Upper lobe of left lung (tissue), 6 donors: ENCODE data around the gene PLCD4. TPM values are rescaled to one million over a fixed set of nuclear protein-coding genes. Genes with fewer than 3 reads are reported as not detected.

Experiments
- ATAC-seq, 2 donors: fragments of 200-7000 bp; cut with Tn5 transposase; one replicate each; pipeline ENCODE4 v1.9.1; 2022; ENCODE audit warnings: mild to moderate bottlenecking in 2 of 2, moderate library complexity in 2 of 2; ENCODE audit not compliant: low FRiP score in 2 of 2
- DNase-seq, 2 donors: peaks; one replicate each; pipeline ENCODE4 v3.0.0-alpha.2; 2019 to 2020
- H3K27ac ChIP-seq, 4 donors: fragments of 200-600 bp; sonication (generic); one replicate each; pipeline ENCODE4 v1.5.1; 2016 to 2019
- H3K27me3 ChIP-seq, 4 donors: fragments of 200-600 bp; sonication (generic); one replicate each; pipeline ENCODE4 v1.5.1; 2017 to 2019
- H3K36me3 ChIP-seq, 4 donors: fragments of 200-600 bp; sonication (generic); one replicate each; pipeline ENCODE4 v1.5.1; 2016 to 2019
- H3K4me1 ChIP-seq, 4 donors: fragments of 200-600 bp; sonication (generic); one replicate each; pipeline ENCODE4 v1.5.1; 2018 to 2019
- H3K4me3 ChIP-seq, 4 donors: fragments of 200-600 bp; sonication (generic); one replicate each; pipeline ENCODE4 v1.5.1; 2017 to 2019; ENCODE audit warnings: mild to moderate bottlenecking in 2 of 4, moderate library complexity in 1 of 4
- H3K9me3 ChIP-seq, 4 donors: fragments of 200-600 bp; sonication (generic); one replicate each; pipeline ENCODE4 v1.5.1; 2018 to 2019
- CTCF ChIP-seq, 6 experiments: fragments of 450-650 bp in 4 of 6; fragments of 200-600 bp in 2 of 6; sonication (generic) in 2 of 6; IDR thresholded peaks; one replicate each; pipeline ENCODE4 v1.5.1; 2016 to 2019; ENCODE audit warnings: antibody characterized with exemption in 6 of 6
- EP300 ChIP-seq, 4 donors: sonication (generic); formaldehyde crosslinking; IDR thresholded peaks; one replicate each; pipeline ENCODE4 v1.5.1; 2017; ENCODE audit warnings: antibody characterized with exemption in 4 of 4, control low read depth in 2 of 4
- POLR2A ChIP-seq, 4 donors: fragments of 450-650 bp; IDR thresholded peaks; one replicate each; pipeline ENCODE4 v1.5.1; 2016 to 2017; ENCODE audit warnings: antibody characterized with exemption in 4 of 4, mild to moderate bottlenecking in 2 of 4
- POLR2AphosphoS5 ChIP-seq, 2 donors: sonication (generic); formaldehyde crosslinking; IDR thresholded peaks; one replicate each; pipeline ENCODE4 v1.5.1; 2017; ENCODE audit warnings: antibody characterized with exemption in 2 of 2
- WGBS, 2 donors: methylation state at CpG; one replicate each; pipeline ENCODE4 v1.1.5; 2017 to 2018; 5-methylcytosine and 5-hydroxymethylcytosine counted together
- small RNA-seq, 4 donors: library from RNA; depleted of rRNA; stranded (forward); fragments of <200 nt; gene quantifications; one replicate each; pipeline ENCODE3, GENCODE V24; 2016
- total RNA-seq, 6 donors: library from RNA; depleted of rRNA in 4 of 6; stranded (reverse); fragments of >200 nt in 4 of 6; gene quantifications; one replicate each; pipeline versions ENCODE4 v1.1.0 to v1.2.1, GENCODE V29; 2016 to 2021
- donor health status: DM: no; HTN: no; CAD: no; lungs with moderate emphysema.
- donor health status: DM: no; HTN: yes; CAD: no; lungs with severe emphysema.

The PLCD4 gene
- total RNA-seq, 6 donors from 2014 or later = 0.30 to 0.98 (median 0.37) TPM; not detected in 2

- 44 to 50% methylated on average over 12 of the region's 12 CpGs for WGBS, 2 donors
- no peak for ATAC-seq
- H3K27ac ChIP-seq = peak overlapping the region; percentile 64 to 81 (median 74)
Measured at GRCh38 chr2:218671097-218671653, 63.5 kb downstream of the PLCD4 start.

DNA sequence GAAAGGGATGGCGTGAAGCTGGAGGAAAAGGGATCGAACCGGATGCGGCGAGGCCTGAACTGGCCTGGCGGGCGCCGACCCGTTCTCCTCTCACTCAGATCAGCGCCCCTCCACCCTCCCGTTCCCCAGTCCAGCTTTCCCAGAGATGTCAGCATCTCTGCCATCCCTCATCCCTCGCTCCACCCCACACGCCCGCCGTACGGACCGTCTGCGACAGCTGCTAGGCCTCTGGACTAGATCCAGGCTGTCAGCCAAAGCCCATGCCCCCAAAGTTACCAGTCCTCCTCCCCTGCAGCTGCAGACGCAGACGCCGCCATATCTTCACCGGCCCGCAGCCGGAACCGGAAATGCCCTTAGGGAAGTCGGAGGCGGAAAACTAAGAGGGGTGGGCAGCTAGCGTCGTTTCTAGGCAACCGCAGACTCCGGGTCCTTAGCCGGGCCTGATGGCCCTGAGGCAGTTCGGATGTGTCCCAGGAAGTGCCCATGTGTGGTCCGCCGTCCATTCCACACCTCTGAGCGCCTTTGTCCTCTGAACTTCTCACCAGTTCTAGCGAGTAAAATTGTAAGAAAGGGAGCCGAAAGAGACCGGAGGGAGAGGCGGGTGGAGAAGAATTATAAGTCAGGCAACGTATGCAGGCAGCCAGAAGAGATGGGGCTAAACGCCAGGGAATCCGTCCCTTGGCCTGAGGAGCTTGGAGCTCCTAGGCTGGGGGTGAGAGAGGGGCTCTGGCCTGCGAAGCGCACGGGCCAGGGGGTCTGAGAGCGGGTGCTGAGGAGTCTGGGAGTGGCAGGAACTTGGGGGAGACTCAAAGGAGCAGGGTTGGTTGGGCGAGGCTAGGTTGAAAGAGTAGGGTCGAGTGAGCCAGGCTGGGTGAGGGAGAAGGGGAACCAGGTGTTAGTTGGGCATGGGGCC is 64.2 kb downstream of the PLCD4 start, which contains the start of the genes RNF25 and STK36:
TSS of gene RNF25 (minus strand) at position 349 of the 913 bp plus-strand sequence. CDS start at position 317, 32 bp downstream.
TSS of gene STK36 (plus strand) at position 433 of the 913 bp plus-strand sequence. CDS start 744 bp downstream, outside the sequence.
- peak; percentile 94 to 97 for ATAC-seq
- Histone ChIP-seq H3K4me3 (peak within 1 kb of the TSS; percentile 65 to 87 (median 84)), H3K27me3 (no peaks in the 10 kb centered on the region), H3K4me1 (peaks cover 13 to 19% (median 16%) of the 10 kb centered on the region in 4 donors), H3K27ac (peak within 1 kb of the TSS; percentile 64 to 81 (median 74)), H3K36me3 (peaks cover 7 to 35% (median 13%) of the 10 kb centered on the region in 4 donors), H3K9me3 (no peaks in the 10 kb centered on the region)
- DNase-seq = peak; percentile 87 to 88
- WGBS, 2 donors = 1 to 2% methylated on average over 44 to 48 of the region's 49 CpGs
- peak in 1 of 6 experiments; percentile 9 for TF ChIP-seq CTCF (IDR thresholded peaks at IDR 0.05)
- TF ChIP-seq POLR2AphosphoS5 (IDR thresholded peaks at IDR 0.05) = peak; percentile 87 to 90
- TF ChIP-seq POLR2A (IDR thresholded peaks at IDR 0.05) = peak in 3 of 4 donors; percentile 51 to 80 (median 65)
- TF ChIP-seq EP300 (IDR thresholded peaks at IDR 0.05) = no peak

More at GRCh38 chr2:218671097-218671653, 63.5 kb downstream of the PLCD4 start:
- Histone ChIP-seq H3K27me3 (no peaks in the 10 kb centered on the region), H3K9me3 (no peaks in the 10 kb centered on the region), H3K4me3 (peak overlapping the region; percentile 65 to 87 (median 84)), H3K4me1 (peaks cover 13 to 19% (median 16%) of the 10 kb centered on the region in 4 donors), H3K36me3 (peaks cover 11 to 40% (median 19%) of the 10 kb centered on the region in 4 donors)
- DNase-seq = no peak
- no peak for TF ChIP-seq POLR2A (IDR thresholded peaks at IDR 0.05)
- no peak for TF ChIP-seq EP300 (IDR thresholded peaks at IDR 0.05)
- no peak for TF ChIP-seq CTCF (IDR thresholded peaks at IDR 0.05)
- no peak for TF ChIP-seq POLR2AphosphoS5 (IDR thresholded peaks at IDR 0.05)

GRCh38 chr2:218679119-218679518 is 71.4 kb downstream of the PLCD4 start:
- 61 to 63% methylated on average over 4 of the region's 4 CpGs for WGBS, 2 donors
- DNase-seq = peak in 1 of 2 donors; percentile 57
- H3K36me3 ChIP-seq = peaks cover 0 to 41% (median 9%) of the 10 kb centered on the region in 4 donors
- no peaks in the 10 kb centered on the region for H3K27me3 ChIP-seq
- no peak for TF ChIP-seq POLR2A (IDR thresholded peaks at IDR 0.05)
- TF ChIP-seq CTCF (IDR thresholded peaks at IDR 0.05) = no peak
- TF ChIP-seq POLR2AphosphoS5 (IDR thresholded peaks at IDR 0.05) = no peak
- TF ChIP-seq EP300 (IDR thresholded peaks at IDR 0.05) = no peak
- H3K9me3 ChIP-seq = no peaks in the 10 kb centered on the region
- H3K4me1 ChIP-seq = no peaks in the 10 kb centered on the region
- ATAC-seq = peak; percentile 56 to 83
- no peak overlapping the region for H3K4me3 ChIP-seq
- H3K27ac ChIP-seq = no peak overlapping the region

DNA sequence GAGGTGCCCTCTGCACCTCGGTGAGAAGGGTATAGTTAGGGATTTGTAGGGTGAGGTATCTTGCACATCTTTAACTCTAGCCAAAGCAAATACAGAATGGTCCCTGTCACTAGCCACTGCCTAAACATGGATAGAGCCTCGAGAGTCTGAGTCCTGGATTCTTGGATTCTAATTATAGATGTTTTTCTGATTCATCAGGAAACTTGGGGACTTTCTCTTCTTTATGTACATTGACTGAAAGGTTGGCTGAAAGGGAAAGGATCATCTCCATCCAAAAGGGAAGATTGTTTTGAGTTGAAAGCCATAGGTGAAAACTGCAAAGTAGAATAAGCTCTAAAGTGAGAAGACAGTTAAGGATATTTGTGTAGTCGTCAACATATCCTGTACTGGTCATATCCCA is 72.4 kb downstream of the PLCD4 start:
- no peaks in the 10 kb centered on the region for H3K9me3 ChIP-seq
- H3K27ac ChIP-seq = no peak overlapping the region
- ATAC-seq = no peak
- no peaks in the 10 kb centered on the region for H3K27me3 ChIP-seq
- peaks cover 0 to 44% (median 10%) of the 10 kb centered on the region in 4 donors for H3K36me3 ChIP-seq
- no peaks in the 10 kb centered on the region for H3K4me1 ChIP-seq
- no peak for TF ChIP-seq CTCF (IDR thresholded peaks at IDR 0.05)
- no peak for TF ChIP-seq EP300 (IDR thresholded peaks at IDR 0.05)
- no peak for TF ChIP-seq POLR2AphosphoS5 (IDR thresholded peaks at IDR 0.05)
- TF ChIP-seq POLR2A (IDR thresholded peaks at IDR 0.05) = no peak
- 81 to 83% methylated on average over 3 of the region's 3 CpGs for WGBS, 2 donors
- H3K4me3 ChIP-seq = no peak overlapping the region
- DNase-seq = no peak

Small RNA genes within 50 kb of the gene (small RNA-seq; reads per million reads assigned to genes)
- gene RNU6-136P = 0 reads per million in 4 donors

Other genes with a start within 250 kb of the PLCD4 start
- 1,000 to 10,000 TPM in 2 of 6 donors, 100 to 1,000 TPM in 4; 145 to 3,249 (median 371) TPM for gene SLC11A1, start 225.6 kb upstream of the PLCD4 start, total RNA-seq
- 100 to 1,000 TPM in 5 of 6 donors, 10 to 100 TPM in 1; 96.6 to 239 (median 189) TPM for gene CTDSP1, start 208.0 kb upstream of the PLCD4 start, total RNA-seq
- under 1 TPM in 3 of 6 donors, not detected in 3; 0.29 to 0.76 (median 0.40) TPM for gene VIL1, start 188.8 kb upstream of the PLCD4 start, total RNA-seq
- gene USP37, start 39.5 kb upstream of the PLCD4 start, total RNA-seq = 10 to 100 TPM in 4 of 6 donors, 1 to 10 TPM in 2; 9.0 to 31.4 (median 13.1) TPM
- 10 to 100 TPM; 24.2 to 51.3 (median 35.9) TPM for gene CNOT9, start 39.1 kb upstream of the PLCD4 start, total RNA-seq
- 10 to 100 TPM; 17.1 to 58.7 (median 24.6) TPM for gene ZNF142, start 51.7 kb downstream of the PLCD4 start, total RNA-seq
- 100 to 1,000 TPM in 1 of 6 donors, 10 to 100 TPM in 5; 18.2 to 128 (median 32.2) TPM for gene BCS1L, start 51.8 kb downstream of the PLCD4 start, total RNA-seq
- gene RNF25, start 64.1 kb downstream of the PLCD4 start, total RNA-seq = 10 to 100 TPM in 5 of 6 donors, 1 to 10 TPM in 1; 7.3 to 25.7 (median 17.8) TPM
- gene STK36, start 64.2 kb downstream of the PLCD4 start, total RNA-seq = 100 to 1,000 TPM in 1 of 6 donors, 10 to 100 TPM in 5; 21.3 to 153 (median 36.8) TPM
- gene TTLL4, start 102.9 kb downstream of the PLCD4 start, total RNA-seq = 10 to 100 TPM; 21.1 to 46.1 (median 31.7) TPM
- 100 to 1,000 TPM in 5 of 6 donors, 10 to 100 TPM in 1; 70.1 to 178 (median 160) TPM for gene CYP27A1, start 174.2 kb downstream of the PLCD4 start, total RNA-seq
- not detected for gene PRKAG3, start 223.9 kb downstream of the PLCD4 start, total RNA-seq